Measurements from ENCODE around the gene GLG1.
"Not testable (repeated sequence)": the region's sequence is repeated elsewhere in the genome, so short reads cannot be mapped to it uniquely, and the experiment has no call there.

DNA sequence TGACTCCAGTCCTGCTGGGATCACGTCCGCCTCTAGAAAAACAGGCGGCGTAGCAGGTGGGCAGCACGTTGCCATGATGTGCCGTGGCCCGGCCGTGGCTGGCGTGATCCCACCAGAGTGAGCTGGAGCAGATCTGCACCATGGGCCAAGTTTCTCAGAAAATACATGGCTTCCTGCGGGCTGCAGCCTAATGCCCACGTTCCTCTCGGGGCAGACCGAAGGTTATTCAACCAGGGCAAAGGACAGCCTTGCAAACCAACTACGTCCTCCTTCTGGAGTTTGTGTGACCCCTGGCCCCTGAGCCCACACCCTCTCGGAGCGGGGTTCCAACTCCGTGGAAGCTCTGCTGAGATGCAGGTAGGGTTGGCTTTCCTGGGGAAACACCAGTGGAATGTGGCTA lies 184.8 kb downstream of the GLG1 start:
- TF ChIP-seq, protein P1, sequence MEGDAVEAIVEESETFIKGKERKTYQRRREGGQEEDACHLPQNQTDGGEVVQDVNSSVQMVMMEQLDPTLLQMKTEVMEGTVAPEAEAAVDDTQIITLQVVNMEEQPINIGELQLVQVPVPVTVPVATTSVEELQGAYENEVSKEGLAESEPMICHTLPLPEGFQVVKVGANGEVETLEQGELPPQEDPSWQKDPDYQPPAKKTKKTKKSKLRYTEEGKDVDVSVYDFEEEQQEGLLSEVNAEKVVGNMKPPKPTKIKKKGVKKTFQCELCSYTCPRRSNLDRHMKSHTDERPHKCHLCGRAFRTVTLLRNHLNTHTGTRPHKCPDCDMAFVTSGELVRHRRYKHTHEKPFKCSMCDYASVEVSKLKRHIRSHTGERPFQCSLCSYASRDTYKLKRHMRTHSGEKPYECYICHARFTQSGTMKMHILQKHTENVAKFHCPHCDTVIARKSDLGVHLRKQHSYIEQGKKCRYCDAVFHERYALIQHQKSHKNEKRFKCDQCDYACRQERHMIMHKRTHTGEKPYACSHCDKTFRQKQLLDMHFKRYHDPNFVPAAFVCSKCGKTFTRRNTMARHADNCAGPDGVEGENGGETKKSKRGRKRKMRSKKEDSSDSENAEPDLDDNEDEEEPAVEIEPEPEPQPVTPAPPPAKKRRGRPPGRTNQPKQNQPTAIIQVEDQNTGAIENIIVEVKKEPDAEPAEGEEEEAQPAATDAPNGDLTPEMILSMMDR (IDR thresholded peaks at IDR 0.05; ENCODE audit: insufficient read depth, low read depth, low read length), result not testable (repeated sequence)
- not testable (repeated sequence) for TF ChIP-seq EZH2 (IDR thresholded peaks at IDR 0.05; ENCODE audit: insufficient read depth, low read length)
